Right renal pelvis (tissue), 4 donors: ENCODE data around the gene APOA1. TPM values are rescaled to one million over a fixed set of nuclear protein-coding genes. Genes with fewer than 3 reads are reported as not detected.
A peak's percentile ranks its signal among the peaks of the same experiment; 100 is the strongest.

Experiments
- DNase-seq, 4 donors: peaks; one replicate each; pipeline ENCODE4 v3.0.0-alpha.2; 2013; ENCODE audit warnings: low read depth in 4 of 4, low spot score in 3 of 4, missing footprints in 1 of 4
- polyA plus RNA-seq, 4 donors: library from polyadenylated mRNA; unstranded; fragments of 120-200 nt; gene quantifications; one replicate each; pipeline ENCODE4 v1.2.1, GENCODE V29; 2013; ENCODE audit not compliant: insufficient read length in 4 of 4

Gene APOA1
- polyA plus RNA-seq: 100 to 1,000 TPM in 3 of 4 donors, 10 to 100 TPM in 1; 75.4 to 179 (median 109) TPM

DNA sequence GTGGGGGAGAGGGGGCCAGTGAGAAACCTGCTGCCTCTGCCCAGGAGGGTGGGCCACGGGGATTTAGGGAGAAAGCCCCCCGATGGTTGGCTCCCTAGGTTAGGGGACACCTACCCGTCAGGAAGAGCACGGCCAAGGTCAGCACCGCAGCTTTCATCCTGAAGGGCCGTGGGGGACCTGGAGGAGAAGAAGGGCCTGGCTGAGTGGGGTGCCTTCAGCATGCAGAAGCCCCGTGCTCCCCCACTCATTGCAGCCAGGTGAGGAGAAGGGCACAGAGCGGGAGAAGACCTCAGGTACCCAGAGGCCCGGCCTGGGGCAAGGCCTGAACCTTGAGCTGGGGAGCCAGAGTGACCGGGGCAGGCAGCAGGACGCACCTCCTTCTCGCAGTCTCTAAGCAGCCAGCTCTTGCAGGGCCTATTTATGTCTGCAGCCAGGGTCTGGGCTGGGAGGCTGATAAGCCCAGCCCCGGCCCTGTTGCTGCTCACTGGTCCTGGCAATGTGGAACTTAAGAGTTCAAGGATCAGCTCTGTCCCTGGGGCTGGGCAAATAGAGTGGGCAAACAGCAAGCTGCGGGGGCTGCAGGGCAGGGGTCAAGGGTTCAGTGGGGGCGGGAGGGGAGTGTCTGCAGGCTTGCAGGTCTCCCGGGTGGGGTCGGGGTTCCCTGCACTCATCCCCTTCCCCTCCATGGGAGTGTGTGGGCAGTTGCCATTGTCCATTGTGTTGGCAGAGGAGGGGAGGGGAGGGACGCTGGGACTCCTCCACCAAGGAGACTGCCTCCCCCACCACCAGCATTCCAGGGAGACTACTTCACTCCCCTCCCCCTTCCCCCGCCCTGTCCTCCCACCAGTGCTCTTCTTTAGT is at the start of gene APOA1:
Gene APOA1, minus strand, starts transcription at position 392 of the 861 bp plus-strand sequence. Its CDS starts 235 bp downstream, at position 157.
- DNase-seq: no peak

- no peak for DNase-seq
These were observed 48.7 kb upstream of the APOA1 start for GRCh38 chr11:116885951-116886655.

DNA sequence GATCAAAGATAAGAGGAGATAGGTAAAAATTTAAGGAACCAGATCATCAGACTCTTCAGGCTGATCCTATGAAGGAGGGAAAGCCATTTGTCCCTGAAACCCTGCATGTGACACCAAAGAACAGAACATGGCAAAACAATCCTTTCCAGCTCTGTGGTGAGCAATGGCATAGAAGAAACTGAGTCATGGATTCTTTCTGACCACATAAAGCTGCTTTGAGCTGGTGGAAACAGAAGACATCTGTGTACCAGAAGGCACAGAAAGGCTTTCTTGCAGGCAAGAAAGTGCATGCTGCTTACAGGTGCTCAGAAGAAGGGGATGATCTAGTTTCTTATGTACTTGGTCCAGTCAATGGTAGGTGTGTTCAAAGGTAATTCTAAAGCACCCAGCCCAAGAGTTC is 45.0 kb upstream of the APOA1 start:
- DNase-seq: no peak

GRCh38 chr11:116881143-116881542 is 43.7 kb upstream of the APOA1 start:
- DNase-seq: no peak

GRCh38 chr11:116879800-116880625 is 42.6 kb upstream of the APOA1 start:
- peak; percentile 25 to 69 (median 58) for DNase-seq

DNA sequence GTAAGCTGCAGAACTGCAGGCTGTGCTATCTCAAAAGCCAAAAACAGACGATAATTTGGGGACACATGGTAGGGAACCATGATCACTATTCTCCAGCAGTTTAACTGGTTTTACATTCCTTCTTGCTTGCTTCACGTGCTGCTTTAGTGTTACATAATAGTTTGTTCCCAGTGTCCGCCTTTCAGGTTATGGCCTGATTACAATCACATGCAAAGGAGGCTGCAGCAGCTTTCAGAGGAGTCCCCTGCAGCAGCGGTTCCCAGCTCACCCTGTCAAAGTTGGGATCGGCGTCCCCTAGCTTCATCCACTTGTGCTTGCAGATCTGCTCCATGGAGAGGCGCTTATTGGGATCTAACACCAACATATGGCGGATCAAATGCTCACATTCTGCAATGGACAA is 39.2 kb upstream of the APOA1 start:
- DNase-seq: no peak

DNA sequence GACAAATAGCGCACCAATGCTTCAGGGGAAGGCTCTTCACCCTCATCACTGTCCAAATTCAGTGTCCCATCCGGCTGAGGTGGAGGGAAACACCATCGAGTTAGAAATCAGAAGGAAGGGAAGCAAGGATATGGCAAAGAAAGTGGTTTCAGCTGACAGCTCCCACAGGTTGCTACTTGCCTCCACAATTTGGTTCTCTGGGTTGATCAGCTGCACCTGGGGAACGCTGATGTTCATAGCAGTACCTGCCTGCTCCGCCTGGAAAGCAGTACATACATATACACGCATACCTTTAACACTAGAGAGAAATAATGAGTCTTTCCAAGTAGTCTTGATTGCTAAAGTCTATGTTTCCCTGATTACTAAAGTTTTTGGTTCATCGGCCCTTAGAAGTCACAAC is 37.8 kb upstream of the APOA1 start:
- no peak for DNase-seq

DNA sequence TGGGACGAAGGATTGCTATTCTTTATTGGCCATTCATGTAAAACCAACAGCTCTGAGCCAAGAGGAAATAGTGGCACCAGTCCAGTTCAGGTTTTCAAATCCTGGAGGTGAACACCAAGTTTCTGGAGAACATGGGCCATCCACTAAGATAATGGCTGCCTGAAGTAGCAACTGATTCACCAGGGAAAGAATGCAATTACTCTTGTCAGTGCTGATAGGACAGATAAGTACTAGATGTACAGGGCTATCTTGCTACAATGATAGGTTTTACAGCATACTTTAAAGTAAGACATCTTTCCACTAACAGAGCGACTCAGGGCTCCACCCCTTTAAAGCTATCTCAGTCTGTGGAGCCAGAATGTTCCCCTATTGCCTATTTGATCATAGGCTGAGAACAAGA is 36.8 kb upstream of the APOA1 start:
- no peak for DNase-seq

DNA sequence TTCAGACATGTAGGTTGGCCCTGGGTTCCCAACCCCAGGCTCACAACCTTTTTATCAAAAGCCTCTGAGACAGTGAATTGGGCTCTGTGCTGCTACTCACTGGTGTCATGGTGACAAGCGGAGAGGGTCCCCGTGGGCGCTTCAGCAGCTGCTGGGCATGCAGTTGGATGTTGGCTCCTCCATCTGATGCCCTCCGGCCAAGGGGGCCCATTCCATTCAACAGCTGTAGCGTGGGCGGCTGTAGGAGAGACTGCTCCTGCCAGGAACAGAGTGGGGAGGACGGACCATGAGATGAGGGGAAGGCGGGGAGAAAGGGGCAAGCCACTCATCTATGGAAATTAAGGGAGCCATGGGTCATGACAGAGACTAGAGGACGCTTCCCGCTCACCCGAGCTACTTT is 36.0 kb upstream of the APOA1 start:
- no peak for DNase-seq

DNA sequence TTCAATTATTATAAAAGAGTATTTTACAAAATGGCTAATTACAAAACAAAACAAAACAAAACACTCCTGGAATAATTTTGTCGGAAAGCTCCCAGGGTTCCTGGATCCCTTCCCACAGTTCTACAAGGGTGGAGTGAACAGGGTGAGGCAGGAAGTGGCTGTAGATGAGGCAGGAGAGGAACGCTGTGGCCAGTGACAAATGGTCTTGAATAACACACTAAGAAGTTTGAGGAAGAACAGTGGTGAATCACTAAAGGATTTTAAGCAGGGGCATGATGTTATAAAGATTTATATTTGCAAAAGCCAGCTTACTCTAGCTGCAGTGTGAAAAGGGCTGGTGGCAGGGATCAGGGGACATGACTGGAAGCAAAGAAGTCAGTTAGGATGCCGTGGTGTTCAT is 33.8 kb upstream of the APOA1 start:
- DNase-seq: no peak

- DNase-seq: no peak
These were observed 32.6 kb upstream of the APOA1 start for GRCh38 chr11:116870054-116870453.

- no peak for DNase-seq
These were observed 32.2 kb upstream of the APOA1 start for GRCh38 chr11:116869610-116870009.

- DNase-seq: no peak
These were observed 30.6 kb upstream of the APOA1 start for GRCh38 chr11:116868066-116868465.

DNA sequence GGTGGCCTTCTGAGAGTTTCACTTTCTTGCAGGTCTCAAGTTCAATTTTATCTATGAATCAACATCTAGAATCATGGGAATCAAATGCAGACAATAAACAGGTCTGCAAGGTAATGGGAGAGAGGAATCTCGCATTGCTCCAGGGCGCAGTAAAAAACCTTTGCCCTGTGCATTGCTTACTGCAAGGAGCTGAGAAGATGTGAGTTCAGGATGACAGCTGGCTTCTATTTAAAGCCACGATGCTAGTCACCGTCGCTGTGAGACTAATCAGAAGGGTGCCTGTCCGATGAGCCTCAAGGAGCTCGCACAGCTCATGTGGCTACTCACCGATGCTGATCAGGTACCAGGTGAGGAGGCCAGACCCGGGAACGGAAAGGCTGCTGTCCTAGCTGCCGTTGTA is 30.2 kb upstream of the APOA1 start:
- no peak for DNase-seq

- DNase-seq: no peak
These were observed 29.5 kb upstream of the APOA1 start for GRCh38 chr11:116866804-116867455.

DNA sequence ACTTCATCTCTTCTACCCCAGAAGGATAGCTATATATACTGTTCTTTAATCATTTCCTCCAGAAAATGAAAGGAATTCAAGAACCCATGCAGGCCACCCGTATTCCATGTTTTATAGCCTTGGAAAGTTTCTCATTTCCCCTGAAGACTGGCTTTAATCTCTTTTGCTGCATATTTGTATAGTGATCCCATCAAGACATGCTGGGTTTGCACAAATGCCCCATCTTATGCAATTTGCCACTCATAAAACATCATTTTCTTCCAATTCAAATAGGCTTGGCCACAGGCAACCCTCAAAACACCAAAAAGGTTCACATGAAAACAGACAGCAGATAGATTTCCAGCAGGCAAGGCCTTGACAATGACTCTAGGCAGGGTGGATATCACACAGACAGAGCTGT is 28.3 kb upstream of the APOA1 start:
- no peak for DNase-seq

DNA sequence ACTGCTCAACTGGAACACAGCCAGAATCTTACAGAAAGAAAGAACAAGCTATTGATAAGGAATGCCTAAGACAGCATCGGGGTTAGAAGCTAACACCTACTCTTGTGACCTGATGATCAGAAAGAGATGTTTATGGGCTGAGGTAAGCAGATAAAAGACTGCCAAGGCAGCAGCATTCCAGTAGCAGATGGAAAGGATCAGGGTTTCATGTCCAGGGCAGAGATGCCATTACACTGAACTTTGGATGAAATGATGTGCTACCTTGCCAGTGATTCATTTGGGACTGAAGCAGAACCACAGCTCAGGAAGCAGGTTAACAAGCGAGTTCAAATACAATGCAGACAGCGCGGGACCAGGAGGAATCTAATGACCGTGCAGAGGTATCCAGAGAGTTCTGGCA is 27.1 kb upstream of the APOA1 start:
- DNase-seq: no peak

- no peak for DNase-seq
These were observed 25.5 kb upstream of the APOA1 start for GRCh38 chr11:116862951-116863350.

- no peak for DNase-seq
These were observed 24.8 kb upstream of the APOA1 start for GRCh38 chr11:116862185-116862584.

DNA sequence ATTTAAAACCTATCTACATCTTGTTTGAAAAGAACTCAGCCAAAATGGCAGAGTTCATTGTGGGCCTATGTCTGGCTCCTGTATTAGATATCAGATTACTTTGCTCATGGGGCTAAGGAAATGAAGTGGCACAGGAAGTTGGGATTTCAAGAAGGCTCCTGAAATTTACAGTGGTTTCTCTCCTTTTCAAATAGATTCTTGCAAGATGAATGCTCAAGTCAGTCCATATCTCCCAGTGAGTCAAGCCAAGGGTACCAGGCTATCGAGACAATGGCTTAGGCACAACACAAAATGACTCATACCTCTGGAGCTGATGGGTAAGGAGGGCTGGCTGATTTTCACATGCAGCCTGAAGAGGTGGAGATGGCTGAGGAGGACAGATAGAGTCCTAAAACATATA is 24.1 kb upstream of the APOA1 start:
- DNase-seq: no peak

DNA sequence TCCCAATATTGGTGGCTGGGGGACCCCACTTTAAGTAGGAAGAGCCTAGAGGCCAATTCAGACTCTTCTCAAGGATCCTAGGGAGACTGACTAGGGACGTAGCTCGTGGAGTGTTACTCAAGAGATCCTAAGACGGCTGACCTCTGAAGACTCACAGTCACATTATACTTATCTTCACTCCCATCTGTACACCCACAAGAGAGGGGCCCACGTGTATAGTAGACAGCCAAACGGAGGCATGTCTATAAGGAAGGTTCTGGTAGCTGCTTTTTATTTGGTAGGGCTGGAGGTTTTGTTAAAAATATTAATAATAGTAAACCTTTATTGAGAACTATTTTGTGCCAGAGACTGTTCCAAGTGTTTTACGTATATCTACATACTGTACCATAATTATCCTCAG is 22.9 kb upstream of the APOA1 start:
- DNase-seq: no peak
